AG09319 (cell line): ENCODE data around the gene CARHSP1.
"Not testable (repeated sequence)": the region's sequence is repeated elsewhere in the genome, so short reads cannot be mapped to it uniquely, and the experiment has no call there.

ENCODE experiments used
- DNase-seq: peaks from one replicate; pipeline ENCODE4 v3.0.0-alpha.2; 2010; ENCODE audit warnings: low read depth; ENCODE audit errors: extremely low read depth
- CTCF ChIP-seq: IDR thresholded peaks from 2 replicates; pipeline ENCODE4 v1.5.1; 2011; ENCODE audit warnings: low read depth, mild to moderate bottlenecking, inconsistent platforms, low read length, moderate library complexity

Gene CARHSP1

DNA sequence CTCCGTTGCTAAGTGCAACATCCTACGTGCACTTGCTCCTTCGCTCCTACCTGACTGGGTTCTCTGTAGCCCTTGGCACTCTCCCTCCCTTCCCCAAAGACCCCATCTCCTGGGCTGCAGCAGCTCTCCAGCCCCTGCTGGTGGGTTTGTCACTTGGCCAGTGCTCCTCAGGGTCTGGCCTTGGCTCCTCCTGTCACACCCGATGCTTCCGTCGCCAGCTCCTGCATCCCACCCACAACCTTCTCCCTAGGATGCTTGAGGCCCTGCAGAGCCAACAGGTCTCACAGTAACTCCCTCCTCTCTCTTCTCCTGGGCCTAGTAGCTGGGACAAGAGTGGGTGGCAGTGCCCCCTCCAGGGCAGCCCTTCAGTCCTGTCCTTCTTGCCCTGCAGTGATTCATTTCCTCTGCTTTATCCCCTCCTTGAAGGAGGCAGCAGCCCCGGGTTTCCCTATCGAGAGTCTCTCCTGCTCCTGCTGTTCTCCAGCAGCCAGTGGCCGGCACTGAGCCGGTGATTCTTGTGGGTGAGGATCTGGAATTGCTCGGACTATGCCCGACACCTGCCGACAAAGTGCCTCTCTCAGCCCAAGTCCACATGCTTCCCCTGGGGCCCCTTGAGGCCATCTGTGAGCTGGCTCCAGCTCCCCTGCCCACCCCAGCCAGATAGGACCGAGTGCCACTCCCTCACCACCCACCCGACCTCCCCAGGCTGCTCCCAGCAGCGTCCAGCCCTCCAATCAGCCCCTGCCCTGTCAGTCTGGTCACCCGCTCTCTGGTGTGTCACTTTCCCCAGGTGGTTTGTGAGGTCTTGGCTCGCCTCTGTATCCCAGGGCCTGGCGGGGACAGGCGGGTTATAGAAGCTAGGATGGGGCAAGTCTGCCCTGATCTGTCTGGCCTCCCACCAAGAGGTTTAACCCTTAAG lies 17.1 kb upstream of the CARHSP1 start:
- no peak; the same call in 1 of the 2 replicates for TF ChIP-seq CTCF

GRCh38 chr16:8882725-8883377 lies 14.0 kb upstream of the CARHSP1 start:
- DNase-seq, result no peak
- TF ChIP-seq CTCF, result no peak

More for the DNA sequence above, 17.1 kb upstream of the CARHSP1 start:
- no peak for DNase-seq

DNA sequence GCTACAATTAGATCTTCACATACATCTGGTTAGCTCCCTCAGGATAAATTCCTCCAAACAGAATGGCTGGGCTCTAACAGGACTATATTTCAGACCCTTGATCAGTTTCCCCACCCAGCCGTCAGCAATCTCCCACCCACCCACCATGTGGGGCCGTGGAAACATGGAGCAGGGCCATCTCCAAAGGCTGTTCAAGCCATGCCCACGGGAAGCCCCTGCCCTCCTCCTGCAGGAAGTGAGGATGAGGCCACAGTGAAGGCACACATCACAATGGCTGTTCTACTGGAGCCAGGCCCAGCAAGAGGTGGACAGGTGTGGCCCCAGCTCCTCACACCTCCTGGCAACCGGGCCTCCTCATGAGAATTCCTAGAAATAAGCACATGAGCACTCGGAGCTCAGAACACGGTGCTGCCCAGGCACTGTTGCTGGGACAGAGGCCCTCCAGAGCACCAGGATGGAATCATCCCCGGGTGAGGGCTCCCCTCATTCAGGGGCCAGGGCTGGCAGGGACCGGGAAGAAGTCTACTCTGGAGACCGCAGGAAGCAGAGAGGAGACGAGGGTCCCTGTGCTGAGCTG lies 13.3 kb upstream of the CARHSP1 start, which contains the start of gene LITAFD:
Gene LITAFD (plus strand): TSS at position 311 of the 577 bp plus-strand sequence. CDS start 2,005 bp downstream, outside the sequence.
- no peak for TF ChIP-seq CTCF

GRCh38 chr16:8880839-8881510 lies 12.2 kb upstream of the CARHSP1 start:
- TF ChIP-seq CTCF, result no peak

More for the DNA sequence above, 13.3 kb upstream of the CARHSP1 start, which contains the start of gene LITAFD:
- DNase-seq, result no peak

GRCh38 chr16:8878523-8878911 lies 9.7 kb upstream of the CARHSP1 start:
- DNase-seq, result no peak
- no peak for TF ChIP-seq CTCF

More at GRCh38 chr16:8880839-8881510, 12.2 kb upstream of the CARHSP1 start:
- no peak for DNase-seq

DNA sequence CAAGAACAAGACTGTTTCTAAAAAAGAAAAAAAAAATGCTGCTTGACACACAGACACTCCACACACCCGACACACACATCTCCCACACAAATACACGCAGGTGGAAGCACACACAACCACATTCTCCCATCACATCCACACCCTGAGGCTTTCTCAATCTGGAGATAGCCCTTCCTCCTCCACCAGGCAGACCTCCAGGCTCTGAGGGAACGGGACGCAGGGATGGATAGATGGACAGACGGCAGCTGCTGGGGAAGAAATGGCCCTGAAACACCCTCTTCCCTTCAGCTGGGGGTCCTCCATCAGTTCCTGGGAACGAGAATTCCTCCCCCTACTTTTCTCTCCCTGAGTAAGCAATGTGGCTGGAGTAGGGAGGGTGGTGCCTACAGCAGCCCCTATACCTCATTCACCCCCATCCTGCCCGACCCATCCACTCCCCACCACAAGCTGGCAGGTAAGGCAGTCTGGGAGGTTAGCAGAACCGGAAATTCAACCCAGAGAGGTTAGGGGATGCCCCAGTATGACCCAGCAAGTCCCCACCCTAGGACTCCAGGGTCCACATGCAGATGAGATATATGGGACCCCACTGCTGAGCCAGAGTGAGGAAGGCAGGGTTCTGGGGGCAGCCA lies 9.2 kb upstream of the CARHSP1 start:
- no peak for DNase-seq
- TF ChIP-seq CTCF, result no peak

GRCh38 chr16:8875317-8875716 lies 6.5 kb upstream of the CARHSP1 start:
- not testable (repeated sequence) for DNase-seq
